GM12878 (cell line): Measurements from ENCODE around the gene TLCD5. TPM values are rescaled to one million over a fixed set of nuclear protein-coding genes. Genes with fewer than 3 reads are reported as not detected.
A peak's percentile ranks its signal among the peaks of the same experiment; 100 is the strongest.

Source experiments
- ATAC-seq: fragments of 200-7000 bp; cut with Tn5 transposase; 3 replicates; pipeline ENCODE4 v1.9.1; 2020; ENCODE audit warnings: mild to moderate bottlenecking, moderate library complexity
- BruUV-seq: library from RNA; stranded (reverse); fragments of 400-500 nt; replicated peaks from 2 replicates; lab custom pipeline; 2021; lab: Mats Ljungman, UMichigan
- CTCF ChIA-PET: fragments of 300-600 bp; sonication (Branson Sonifier 250); formaldehyde crosslinking; extraction: SDS; loops from one replicate; lab custom pipeline; 2021; ENCODE audit warnings: inconsistent platforms; lab: Yijun Ruan, JAX
- POLR2A ChIA-PET: fragments of 350-600 bp; formaldehyde crosslinking; extraction: SDS; loops from one replicate; lab custom pipeline; 2021; ENCODE audit warnings: inconsistent platforms; lab: Charles Lee
- RAD21 ChIA-PET: fragments of 300-600 bp; sonication (Branson Sonifier 250); formaldehyde crosslinking; loops from one replicate; lab custom pipeline; 2023; ENCODE audit warnings: antibody characterized with exemption; ENCODE audit not compliant: unreplicated experiment; lab: Charles Lee
- SMC1A ChIA-PET: fragments of 300-600 bp; sonication (Branson Sonifier 250); formaldehyde crosslinking; loops from one replicate; lab custom pipeline; 2023; ENCODE audit not compliant: unreplicated experiment, uncharacterized antibody; lab: Charles Lee
- DNase-seq: peaks from one replicate; pipeline ENCODE4 v3.0.0-alpha.2; 2011; ENCODE audit warnings: low read depth, low spot score
- FAIRE-seq: peaks from 3 replicates; lab custom pipeline; 2011; peaks lifted over from hg19 to GRCh38; lab: Jason Lieb, UNC
- H2AFZ ChIP-seq: 2 replicates; pipeline ENCODE4 v1.6.0; 2011; ENCODE audit warnings: low read depth, low read length, control low read depth; ENCODE audit not compliant: control insufficient read depth
- H3K27ac ChIP-seq: 2 replicates; pipeline ENCODE4 v1.5.1; 2011; ENCODE audit warnings: control low read depth; ENCODE audit not compliant: control insufficient read depth, insufficient read depth
- H3K27me3 ChIP-seq, 2 experiments: replicated peaks in 1 of 2; 2 replicates each; pipeline versions ENCODE4 v1.6.0 to v1.6.1; 2011; ENCODE audit warnings: low read length in 1 of 2; ENCODE audit not compliant: control insufficient read depth in 2 of 2, insufficient read depth in 2 of 2
- H3K36me3 ChIP-seq, 2 experiments: 2 replicates each; pipeline ENCODE4 v1.5.1; 2011; ENCODE audit warnings: low read length in 1 of 2; ENCODE audit not compliant: control insufficient read depth in 2 of 2, insufficient read depth in 2 of 2
- H3K4me1 ChIP-seq: 2 replicates; pipeline ENCODE4 v1.6.1; 2011; ENCODE audit warnings: mild to moderate bottlenecking, low read length, moderate library complexity, mixed read lengths; ENCODE audit not compliant: control insufficient read depth, insufficient read depth
- H3K4me2 ChIP-seq: 2 replicates; pipeline ENCODE4 v1.6.0; 2011; ENCODE audit warnings: control low read depth; ENCODE audit not compliant: control insufficient read depth, insufficient read depth
- H3K4me3 ChIP-seq: fragments of 200-600 bp; sonication (generic); 2 replicates; pipeline ENCODE4 v1.5.1; 2016
- H3K79me2 ChIP-seq: 2 replicates; pipeline ENCODE4 v1.6.0; 2011; ENCODE audit warnings: low read length; ENCODE audit not compliant: control insufficient read depth, insufficient read depth
- H3K9ac ChIP-seq: 2 replicates; pipeline ENCODE4 v1.8.0; 2011; ENCODE audit warnings: low read length, control low read depth, mixed read lengths; ENCODE audit not compliant: control insufficient read depth, insufficient read depth
- H3K9me3 ChIP-seq: replicated peaks from 3 replicates; pipeline ENCODE4 v1.5.1; 2011; ENCODE audit warnings: mild to moderate bottlenecking, low read length; ENCODE audit not compliant: control insufficient read depth, insufficient read depth
- H4K20me1 ChIP-seq: 2 replicates; pipeline ENCODE4 v1.6.0; 2011; ENCODE audit not compliant: control insufficient read depth, insufficient read depth
- ATF7 ChIP-seq: fragments of 450-650 bp; IDR thresholded peaks from 2 replicates; pipeline ENCODE4 v1.6.1; 2016; ENCODE audit warnings: low read depth, mild to moderate bottlenecking
- CEBPB ChIP-seq, 2 experiments: fragments of 150-350 bp in 1 of 2; IDR thresholded peaks; 2 replicates each; pipeline ENCODE4 v1.6.1; 2012 to 2014; ENCODE audit warnings: low read depth in 2 of 2, low read length in 2 of 2, borderline replicate concordance in 1 of 2, inconsistent platforms in 1 of 2
- FOS ChIP-seq: IDR thresholded peaks from 3 replicates; pipeline ENCODE4 v1.6.1; 2011; ENCODE audit warnings: borderline replicate concordance; ENCODE audit not compliant: insufficient read length; ENCODE audit errors: extremely low read depth
- GATAD2B ChIP-seq: fragments of 450-650 bp; conservative IDR thresholded peaks from 2 replicates; pipeline ENCODE4 v1.6.1; 2017; ENCODE audit warnings: low read depth, mild to moderate bottlenecking, moderate library complexity
- HSF1 ChIP-seq: fragments of 150-350 bp; IDR thresholded peaks from 2 replicates; pipeline ENCODE4 v1.6.1; 2014; ENCODE audit warnings: mild to moderate bottlenecking, low read depth, low read length
- RELA ChIP-seq: fragments of 450-650 bp; IDR thresholded peaks from 2 replicates; pipeline ENCODE4 v1.8.0; 2014; ENCODE audit warnings: borderline replicate concordance; ENCODE audit not compliant: partially characterized antibody
- ZBED1 ChIP-seq: IDR thresholded peaks from 2 replicates; pipeline ENCODE4 v1.6.1; 2016; ENCODE audit warnings: borderline replicate concordance
- WGBS: methylation state at CpG from one replicate; pipeline ENCODE4 v1.1.6; 2016; ENCODE audit warnings: low lambda C conversion rate; ENCODE audit not compliant: insufficient replicate concordance, insufficient coverage; ENCODE audit errors: missing lambda C conversion rate; 5-methylcytosine and 5-hydroxymethylcytosine counted together
- in situ Hi-C: fragments of 300-500 bp; cut with MboI; formaldehyde crosslinking; loops from 9 replicates; pipeline ENCODE4 v1.14.3; 2018; ENCODE audit warnings: mixed read lengths
- intact Hi-C: fragments of 100-400 bp; cut with micrococcal nuclease; formaldehyde crosslinking; loops from one replicate; pipeline ENCODE4 v1.14.2; 2022; ENCODE audit not compliant: unreplicated experiment
- polyA plus RNA-seq, 11 experiments: library from polyadenylated mRNA; depleted of rRNA in 4 of 11; unstranded in 6 of 11; stranded (reverse) in 5 of 11; fragments of >200 nt; fragmentation: Nextera tagmentation in 4 of 11; fragmentation: Illumina TruSeq in 1 of 11; extraction: Ambion mirVana in 4 of 11; extraction: Trizol in 1 of 11; gene quantifications; 1 replicate in 1 of 11; 2 replicates in 10 of 11; pipeline versions ENCODE4 v1.2.1 to v1.2.3, GENCODE V29; 2011 to 2016; ENCODE audit warnings: inconsistent platforms in 2 of 11, missing spikeins in 2 of 11, low read depth in 1 of 11
- total RNA-seq, 4 experiments: library from RNA; depleted of rRNA in 3 of 4; stranded (reverse); fragments of >200 nt in 3 of 4; fragmentation: Illumina TruSeq in 1 of 4; extraction: Trizol in 1 of 4; gene quantifications; 2 replicates each; pipeline versions ENCODE4 v1.2.1 to v1.2.3, GENCODE V29; 2013 to 2021
- TF ChIP-seq, protein P1 (sequence below): IDR thresholded peaks from 2 replicates; pipeline ENCODE4 v1.6.1; 2012; ENCODE audit warnings: low read depth, low read length, improper control_type of control experiment
- TF ChIP-seq, protein P2 (sequence below): IDR thresholded peaks from 2 replicates; pipeline ENCODE4 v1.6.1; 2012; ENCODE audit warnings: mild to moderate bottlenecking, low read depth, low read length
- TF ChIP-seq, protein P3 (sequence below): fragments of 450-650 bp; formaldehyde crosslinking; IDR thresholded peaks from 2 replicates; pipeline ENCODE4 v1.5.0; 2022; ENCODE audit warnings: mild to moderate bottlenecking, missing genetic modification characterization

TLCD5 gene
- total and polyA plus RNA-seq, 10 of the 15 experiments (the other 5 are each of a cell fraction or from before 2014, with no cell fraction given) = 2.4 to 13.3 (median 3.2) TPM

DNA sequence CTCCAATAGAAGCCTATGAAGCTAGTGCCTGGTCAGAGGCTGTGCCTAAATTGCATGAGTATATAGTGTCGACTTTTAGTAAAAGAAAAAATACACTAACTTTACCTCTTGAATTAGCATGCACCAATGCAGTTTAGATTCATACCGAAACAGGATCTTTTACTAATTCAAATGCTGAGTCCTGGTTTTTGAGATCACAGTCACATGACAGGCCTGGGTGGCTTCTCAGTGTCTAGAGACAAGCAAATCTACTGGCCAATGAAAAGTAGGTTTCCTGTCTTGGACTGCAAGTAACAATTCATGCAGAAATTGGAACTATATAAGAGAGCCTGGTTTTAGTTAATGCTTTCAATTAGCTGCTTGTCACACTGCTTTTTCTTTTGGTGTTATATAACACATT is 18.3 kb downstream of the TLCD5 start:
- ChIA-PET POLR2A (no interaction called here), RAD21 (no interaction called here), CTCF (interaction anchor here (0.8 to 1.4 kb wide), 2 partner anchors 9 kb away, joined by 3 to 4 read pairs; no protein-coding TSS in a partner anchor), SMC1A (interaction anchor here (0.9 to 4.9 kb wide), 3 partner anchors 8 to 89 kb away, joined by 3 to 37 read pairs (median 4); no protein-coding TSS in a partner anchor)
- in situ Hi-C loops = no loop called here
- Histone ChIP-seq H3K79me2 (peaks cover 63% of the 10 kb centered on the region), H3K27me3 (no peaks in the 10 kb centered on the region), H3K36me3 (no peaks in the 10 kb centered on the region), H3K4me1 (peaks cover 25% of the 10 kb centered on the region), H3K9ac (no peak overlapping the region), H3K9me3 (no peaks in the 10 kb centered on the region; the same call in 2 of the 3 replicates), H4K20me1 (no peaks in the 10 kb centered on the region; the same call in 1 of the 2 replicates), H2AFZ (no peak overlapping the region), H3K4me2 (peak overlapping the region; percentile 85), H3K4me3 (peak overlapping the region; percentile 31; the same call in 1 of the 2 replicates), H3K27ac (no peak overlapping the region; the same call in 1 of the 2 replicates)
- ATAC-seq = peak; percentile 66
- intact Hi-C loops = no loop called here
- DNase-seq = peak; percentile 67
- no TSS peak for BruUV-seq
- FAIRE-seq = peak; percentile 95
- 0% methylated on average over 2 of the region's 2 CpGs for WGBS
- no peak for TF ChIP-seq HSF1
- TF ChIP-seq, protein P1, sequence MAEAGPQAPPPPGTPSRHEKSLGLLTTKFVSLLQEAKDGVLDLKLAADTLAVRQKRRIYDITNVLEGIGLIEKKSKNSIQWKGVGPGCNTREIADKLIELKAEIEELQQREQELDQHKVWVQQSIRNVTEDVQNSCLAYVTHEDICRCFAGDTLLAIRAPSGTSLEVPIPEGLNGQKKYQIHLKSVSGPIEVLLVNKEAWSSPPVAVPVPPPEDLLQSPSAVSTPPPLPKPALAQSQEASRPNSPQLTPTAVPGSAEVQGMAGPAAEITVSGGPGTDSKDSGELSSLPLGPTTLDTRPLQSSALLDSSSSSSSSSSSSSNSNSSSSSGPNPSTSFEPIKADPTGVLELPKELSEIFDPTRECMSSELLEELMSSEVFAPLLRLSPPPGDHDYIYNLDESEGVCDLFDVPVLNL = no peak
- TF ChIP-seq, protein P2, sequence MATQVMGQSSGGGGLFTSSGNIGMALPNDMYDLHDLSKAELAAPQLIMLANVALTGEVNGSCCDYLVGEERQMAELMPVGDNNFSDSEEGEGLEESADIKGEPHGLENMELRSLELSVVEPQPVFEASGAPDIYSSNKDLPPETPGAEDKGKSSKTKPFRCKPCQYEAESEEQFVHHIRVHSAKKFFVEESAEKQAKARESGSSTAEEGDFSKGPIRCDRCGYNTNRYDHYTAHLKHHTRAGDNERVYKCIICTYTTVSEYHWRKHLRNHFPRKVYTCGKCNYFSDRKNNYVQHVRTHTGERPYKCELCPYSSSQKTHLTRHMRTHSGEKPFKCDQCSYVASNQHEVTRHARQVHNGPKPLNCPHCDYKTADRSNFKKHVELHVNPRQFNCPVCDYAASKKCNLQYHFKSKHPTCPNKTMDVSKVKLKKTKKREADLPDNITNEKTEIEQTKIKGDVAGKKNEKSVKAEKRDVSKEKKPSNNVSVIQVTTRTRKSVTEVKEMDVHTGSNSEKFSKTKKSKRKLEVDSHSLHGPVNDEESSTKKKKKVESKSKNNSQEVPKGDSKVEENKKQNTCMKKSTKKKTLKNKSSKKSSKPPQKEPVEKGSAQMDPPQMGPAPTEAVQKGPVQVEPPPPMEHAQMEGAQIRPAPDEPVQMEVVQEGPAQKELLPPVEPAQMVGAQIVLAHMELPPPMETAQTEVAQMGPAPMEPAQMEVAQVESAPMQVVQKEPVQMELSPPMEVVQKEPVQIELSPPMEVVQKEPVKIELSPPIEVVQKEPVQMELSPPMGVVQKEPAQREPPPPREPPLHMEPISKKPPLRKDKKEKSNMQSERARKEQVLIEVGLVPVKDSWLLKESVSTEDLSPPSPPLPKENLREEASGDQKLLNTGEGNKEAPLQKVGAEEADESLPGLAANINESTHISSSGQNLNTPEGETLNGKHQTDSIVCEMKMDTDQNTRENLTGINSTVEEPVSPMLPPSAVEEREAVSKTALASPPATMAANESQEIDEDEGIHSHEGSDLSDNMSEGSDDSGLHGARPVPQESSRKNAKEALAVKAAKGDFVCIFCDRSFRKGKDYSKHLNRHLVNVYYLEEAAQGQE = no peak
- no peak for TF ChIP-seq ATF7
- TF ChIP-seq FOS = no peak
- TF ChIP-seq CEBPB (IDR thresholded peaks at IDR 0.05; ENCODE audit: borderline replicate concordance in 1 of 2, low read depth in 2 of 2, low read length in 2 of 2) = no peak
- TF ChIP-seq, protein P3, sequence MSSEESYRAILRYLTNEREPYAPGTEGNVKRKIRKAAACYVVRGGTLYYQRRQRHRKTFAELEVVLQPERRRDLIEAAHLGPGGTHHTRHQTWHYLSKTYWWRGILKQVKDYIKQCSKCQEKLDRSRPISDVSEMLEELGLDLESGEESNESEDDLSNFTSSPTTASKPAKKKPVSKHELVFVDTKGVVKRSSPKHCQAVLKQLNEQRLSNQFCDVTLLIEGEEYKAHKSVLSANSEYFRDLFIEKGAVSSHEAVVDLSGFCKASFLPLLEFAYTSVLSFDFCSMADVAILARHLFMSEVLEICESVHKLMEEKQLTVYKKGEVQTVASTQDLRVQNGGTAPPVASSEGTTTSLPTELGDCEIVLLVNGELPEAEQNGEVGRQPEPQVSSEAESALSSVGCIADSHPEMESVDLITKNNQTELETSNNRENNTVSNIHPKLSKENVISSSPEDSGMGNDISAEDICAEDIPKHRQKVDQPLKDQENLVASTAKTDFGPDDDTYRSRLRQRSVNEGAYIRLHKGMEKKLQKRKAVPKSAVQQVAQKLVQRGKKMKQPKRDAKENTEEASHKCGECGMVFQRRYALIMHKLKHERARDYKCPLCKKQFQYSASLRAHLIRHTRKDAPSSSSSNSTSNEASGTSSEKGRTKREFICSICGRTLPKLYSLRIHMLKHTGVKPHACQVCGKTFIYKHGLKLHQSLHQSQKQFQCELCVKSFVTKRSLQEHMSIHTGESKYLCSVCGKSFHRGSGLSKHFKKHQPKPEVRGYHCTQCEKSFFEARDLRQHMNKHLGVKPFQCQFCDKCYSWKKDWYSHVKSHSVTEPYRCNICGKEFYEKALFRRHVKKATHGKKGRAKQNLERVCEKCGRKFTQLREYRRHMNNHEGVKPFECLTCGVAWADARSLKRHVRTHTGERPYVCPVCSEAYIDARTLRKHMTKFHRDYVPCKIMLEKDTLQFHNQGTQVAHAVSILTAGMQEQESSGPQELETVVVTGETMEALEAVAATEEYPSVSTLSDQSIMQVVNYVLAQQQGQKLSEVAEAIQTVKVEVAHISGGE (CRISPR knock-in tag) = no peak
- 0 out of 2 replicates have a peak, but pooled peaks have one; percentile 22 for TF ChIP-seq GATAD2B
- no peak for TF ChIP-seq RELA
- TF ChIP-seq ZBED1 = no peak
